ENCODE data around the gene KRI1. TPM values are rescaled to one million over a fixed set of nuclear protein-coding genes. Genes with fewer than 3 reads are reported as not detected.
"Not testable (repeated sequence)": the region's sequence is repeated elsewhere in the genome, so short reads cannot be mapped to it uniquely, and the experiment has no call there.

The KRI1 gene
- total and polyA plus RNA-seq, 5 donors from 2014 or later: 8.6 to 34.6 (median 12.0) TPM

DNA sequence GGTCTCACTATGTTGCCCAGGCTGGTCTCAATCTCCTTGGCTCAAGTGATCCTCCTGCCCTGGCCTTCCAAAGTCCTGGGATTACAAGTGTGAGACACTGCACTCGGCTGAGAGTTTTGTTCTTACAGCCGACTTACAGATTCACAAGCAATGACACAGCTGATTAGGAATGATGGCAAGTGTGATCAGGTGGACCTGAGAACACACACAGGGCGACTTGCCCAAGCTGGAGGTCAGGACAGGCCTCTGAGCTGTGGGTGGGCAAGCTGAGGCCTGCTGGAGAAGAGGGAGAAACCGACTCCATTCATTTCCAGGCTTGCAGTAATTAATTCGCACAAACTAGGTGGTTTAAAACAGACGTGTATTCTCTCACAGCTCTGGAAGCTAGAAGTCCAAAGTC is 30.2 kb downstream of the KRI1 start:
- Histone ChIP-seq H3K27ac (ENCODE audit: insufficient read depth, low read length, poor library complexity, severe bottlenecking) (no peak overlapping the region), H3K4me1 (ENCODE audit: control insufficient read depth, insufficient read depth, low read length, poor library complexity, severe bottlenecking) (no peaks in the 10 kb centered on the region), H3K9me3 (ENCODE audit: control insufficient read depth in 2 of 2, low read length in 2 of 2) (no peaks in the 10 kb centered on the region), H3K4me3 (ENCODE audit: low read depth, low read length) (no peak overlapping the region), H3K27me3 (ENCODE audit: control insufficient read depth, insufficient read depth, low read length) (peaks cover 10% of the 10 kb centered on the region), H3K36me3 (ENCODE audit: control insufficient read depth, insufficient read depth, low read length) (no peaks in the 10 kb centered on the region)
- peaks cover 0 to 2% (median 0%) of the 10 kb centered on the region in 7 donors for H3K9me3 Mint-ChIP-seq
- H3K27ac Mint-ChIP-seq: no peak overlapping the region
- H3K36me3 Mint-ChIP-seq: no peaks in the 10 kb centered on the region
- H3K27me3 Mint-ChIP-seq: peaks cover 32% of the 10 kb centered on the region
- DNase-seq (no peak), ATAC-seq (ENCODE audit: low read depth in 2 of 2) (no peak)
- no peak overlapping the region for H3K4me3 Mint-ChIP-seq
- no peaks in the 10 kb centered on the region for H3K4me1 Mint-ChIP-seq

DNA sequence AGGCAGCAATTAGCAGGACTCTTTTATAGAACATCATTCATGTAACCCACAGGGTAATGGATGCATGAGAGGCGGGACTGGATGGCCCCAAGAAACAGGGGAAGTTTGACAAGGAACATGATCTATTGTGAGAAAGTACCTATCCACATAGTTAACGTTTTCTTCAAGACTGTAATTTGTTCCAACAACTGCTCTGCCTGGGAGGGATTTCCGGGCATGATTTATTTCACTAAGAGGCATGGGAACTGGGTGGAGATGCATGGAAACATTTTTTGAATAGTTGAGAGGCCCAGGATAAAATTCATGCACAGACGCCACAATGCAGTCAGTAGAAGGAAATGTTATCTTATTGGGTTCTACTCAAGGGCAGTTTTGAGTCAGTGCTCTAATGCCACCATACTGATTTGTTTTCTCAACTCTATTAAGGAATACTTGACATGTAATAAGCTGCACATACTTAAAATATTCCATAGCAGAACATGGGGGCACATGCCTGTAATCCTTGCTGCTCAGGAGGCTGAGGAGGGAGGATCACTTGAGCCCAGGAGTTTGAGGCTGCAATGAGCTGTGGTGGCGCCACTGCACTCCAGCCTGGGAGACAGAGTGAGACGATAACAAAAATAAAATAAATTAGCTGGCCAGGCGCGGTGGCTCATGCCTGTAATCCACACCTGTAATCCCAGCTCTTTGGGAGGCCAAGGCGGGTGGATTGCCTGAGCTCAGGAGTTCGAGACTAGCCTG is 32.0 kb downstream of the KRI1 start:
- Mint-ChIP-seq H3K36me3 (no peaks in the 10 kb centered on the region), H3K27ac (peak overlapping the region in 2 of 3 donors; percentile 32 to 56), H3K27me3 (peaks cover 22% of the 10 kb centered on the region), H3K9me3 (peaks cover 0 to 4% (median 0%) of the 10 kb centered on the region in 7 donors), H3K4me1 (no peaks in the 10 kb centered on the region), H3K4me3 (peak overlapping the region in 1 of 4 donors; percentile 3)
- Histone ChIP-seq H3K4me3 (ENCODE audit: low read depth, low read length) (no peak overlapping the region), H3K36me3 (ENCODE audit: control insufficient read depth, insufficient read depth, low read length) (no peaks in the 10 kb centered on the region), H3K27ac (ENCODE audit: insufficient read depth, low read length, poor library complexity, severe bottlenecking) (no peak overlapping the region), H3K27me3 (ENCODE audit: control insufficient read depth, insufficient read depth, low read length) (peaks cover 10% of the 10 kb centered on the region), H3K4me1 (ENCODE audit: control insufficient read depth, insufficient read depth, low read length, poor library complexity, severe bottlenecking) (no peaks in the 10 kb centered on the region), H3K9me3 (ENCODE audit: control insufficient read depth in 2 of 2, low read length in 2 of 2) (no peaks in the 10 kb centered on the region)
- DNase-seq (no peak), ATAC-seq (ENCODE audit: low read depth in 2 of 2) (no peak)

DNA sequence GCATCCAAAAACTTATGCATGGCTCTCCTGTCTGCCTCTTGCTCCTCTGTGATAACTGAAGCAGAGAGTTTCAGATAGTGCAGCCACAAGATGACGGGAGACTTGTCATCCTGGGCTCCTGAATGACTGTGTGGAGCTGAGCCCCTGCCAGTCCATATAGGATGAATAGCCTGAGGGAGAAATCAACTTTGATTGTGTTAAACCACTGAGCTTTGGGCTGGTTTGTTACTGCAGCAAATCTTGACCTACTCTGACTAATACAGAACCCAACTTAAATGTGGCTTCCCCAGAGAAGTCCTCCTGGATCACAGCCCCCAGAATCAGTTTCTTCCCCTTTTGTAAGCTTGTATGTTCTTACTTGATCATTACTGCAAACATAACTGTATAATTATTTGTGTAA is 33.4 kb downstream of the KRI1 start:
- H3K27me3 ChIP-seq (ENCODE audit: control insufficient read depth, insufficient read depth, low read length): peaks cover 2% of the 10 kb centered on the region
- no peak overlapping the region for H3K27ac ChIP-seq (ENCODE audit: insufficient read depth, low read length, poor library complexity, severe bottlenecking)
- Mint-ChIP-seq H3K27me3 (peaks cover 10% of the 10 kb centered on the region), H3K4me3 (no peak overlapping the region), H3K36me3 (no peaks in the 10 kb centered on the region), H3K9me3 (peaks cover 0 to 4% (median 0%) of the 10 kb centered on the region in 7 donors), H3K4me1 (no peaks in the 10 kb centered on the region), H3K27ac (no peak overlapping the region)
- H3K4me3 ChIP-seq (ENCODE audit: low read depth, low read length): no peak overlapping the region
- no peaks in the 10 kb centered on the region for H3K4me1 ChIP-seq (ENCODE audit: control insufficient read depth, insufficient read depth, low read length, poor library complexity, severe bottlenecking)
- no peaks in the 10 kb centered on the region for H3K36me3 ChIP-seq (ENCODE audit: control insufficient read depth, insufficient read depth, low read length)
- H3K9me3 ChIP-seq (ENCODE audit: control insufficient read depth in 2 of 2, low read length in 2 of 2): no peaks in the 10 kb centered on the region
- DNase-seq (no peak), ATAC-seq (ENCODE audit: low read depth in 2 of 2) (no peak)

DNA sequence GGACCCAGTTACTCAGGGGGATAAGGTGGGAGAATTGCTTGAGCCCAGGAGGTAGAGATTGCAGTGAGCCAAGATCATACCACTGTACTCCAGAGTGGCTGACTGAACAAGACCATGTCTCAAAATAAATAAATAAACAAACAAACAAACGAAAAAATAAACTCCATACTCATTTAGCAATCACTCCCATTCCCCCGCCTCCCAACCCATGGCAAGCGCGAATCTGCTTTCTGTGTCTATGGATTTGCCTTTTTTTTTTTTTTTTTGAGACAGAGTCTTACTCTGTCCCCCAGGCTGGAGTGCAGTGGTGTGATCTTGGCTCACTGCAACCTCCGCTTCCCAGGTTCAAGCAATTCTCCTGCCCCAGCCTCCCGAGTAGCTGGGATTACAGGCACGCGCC is 38.9 kb downstream of the KRI1 start:
- H3K27me3 Mint-ChIP-seq: peaks cover 21% of the 10 kb centered on the region
- not testable (repeated sequence) for H3K4me3 ChIP-seq (ENCODE audit: low read depth, low read length); H3K27ac Mint-ChIP-seq; H3K36me3 Mint-ChIP-seq; H3K27ac ChIP-seq (ENCODE audit: insufficient read depth, low read length, poor library complexity, severe bottlenecking); H3K9me3 Mint-ChIP-seq; ATAC-seq (ENCODE audit: low read depth in 2 of 2); H3K4me3 Mint-ChIP-seq; H3K4me1 ChIP-seq (ENCODE audit: control insufficient read depth, insufficient read depth, low read length, poor library complexity, severe bottlenecking); H3K4me1 Mint-ChIP-seq; H3K27me3 ChIP-seq (ENCODE audit: control insufficient read depth, insufficient read depth, low read length); DNase-seq; H3K9me3 ChIP-seq (ENCODE audit: control insufficient read depth in 2 of 2, low read length in 2 of 2); H3K36me3 ChIP-seq (ENCODE audit: control insufficient read depth, insufficient read depth, low read length)

DNA sequence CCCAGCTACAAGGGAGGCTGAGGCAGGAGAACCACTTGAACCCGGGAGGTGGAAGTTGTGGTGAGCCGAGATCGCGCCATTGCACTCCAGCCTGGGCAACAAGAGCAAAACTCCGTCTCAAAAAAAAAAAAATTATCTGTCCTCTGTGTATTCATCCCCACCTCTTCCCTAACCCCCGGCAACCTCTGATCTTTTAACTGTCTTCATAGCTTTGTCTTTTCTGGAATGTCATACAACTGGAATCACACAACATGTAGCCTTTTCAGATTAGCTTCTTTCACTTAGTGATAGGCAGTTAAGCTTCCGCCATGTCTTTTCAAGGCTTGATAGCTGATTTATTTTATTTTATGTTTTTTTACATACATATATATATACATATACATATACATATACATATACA is 40.2 kb downstream of the KRI1 start:
- H3K4me1 Mint-ChIP-seq: no peaks in the 10 kb centered on the region
- DNase-seq (no peak), ATAC-seq (ENCODE audit: low read depth in 2 of 2) (no peak)
- no peaks in the 10 kb centered on the region for H3K36me3 ChIP-seq (ENCODE audit: control insufficient read depth, insufficient read depth, low read length)
- H3K4me3 ChIP-seq (ENCODE audit: low read depth, low read length): no peak overlapping the region
- no peaks in the 10 kb centered on the region for H3K27me3 ChIP-seq (ENCODE audit: control insufficient read depth, insufficient read depth, low read length)
- no peaks in the 10 kb centered on the region for H3K36me3 Mint-ChIP-seq
- H3K4me3 Mint-ChIP-seq: no peak overlapping the region
- H3K4me1 ChIP-seq (ENCODE audit: control insufficient read depth, insufficient read depth, low read length, poor library complexity, severe bottlenecking): no peaks in the 10 kb centered on the region
- no peak overlapping the region for H3K27ac Mint-ChIP-seq
- no peak overlapping the region for H3K27ac ChIP-seq (ENCODE audit: insufficient read depth, low read length, poor library complexity, severe bottlenecking)
- H3K27me3 Mint-ChIP-seq: peaks cover 22% of the 10 kb centered on the region
- peaks cover 0 to 3% (median 0%) of the 10 kb centered on the region in 7 donors for H3K9me3 Mint-ChIP-seq
- H3K9me3 ChIP-seq (ENCODE audit: control insufficient read depth in 2 of 2, low read length in 2 of 2): no peaks in the 10 kb centered on the region

DNA sequence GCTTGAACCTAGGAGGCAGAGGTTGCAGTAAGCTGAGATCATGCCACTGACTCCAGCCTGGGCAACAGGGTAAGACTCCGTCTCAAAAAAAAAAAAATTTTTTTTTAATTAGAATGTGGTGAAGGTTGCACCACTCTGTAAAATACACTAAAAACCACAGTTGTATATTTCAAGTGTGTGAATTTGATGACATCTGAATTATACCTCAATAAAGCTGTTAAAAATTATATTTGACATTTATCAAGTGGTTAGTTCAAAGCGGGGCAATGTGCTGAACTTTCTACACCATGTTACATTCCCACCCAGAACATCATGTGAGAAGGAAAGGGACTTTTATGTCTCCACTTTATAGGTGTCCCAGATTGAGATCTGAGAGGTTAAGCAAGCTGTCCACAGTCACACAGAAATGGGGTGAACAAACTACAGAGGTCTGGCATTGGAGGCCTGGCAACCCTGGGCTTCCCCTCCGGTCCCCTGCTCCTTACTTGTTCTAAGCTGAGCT is 42.6 kb downstream of the KRI1 start:
- H3K4me1 Mint-ChIP-seq: peaks cover under 1 to 13% (median 8%) of the 10 kb centered on the region in 4 donors
- H3K27me3 Mint-ChIP-seq: peaks cover 39% of the 10 kb centered on the region
- DNase-seq (no peak), ATAC-seq (ENCODE audit: low read depth in 2 of 2) (no peak)
- H3K27ac Mint-ChIP-seq: no peak overlapping the region
- H3K4me3 Mint-ChIP-seq: no peak overlapping the region
- H3K9me3 Mint-ChIP-seq: peaks cover 0 to 2% (median 0%) of the 10 kb centered on the region in 7 donors
- peaks cover under 1% of the 10 kb centered on the region for H3K36me3 Mint-ChIP-seq
- Histone ChIP-seq H3K4me1 (ENCODE audit: control insufficient read depth, insufficient read depth, low read length, poor library complexity, severe bottlenecking) (peaks cover 11% of the 10 kb centered on the region), H3K9me3 (ENCODE audit: control insufficient read depth in 2 of 2, low read length in 2 of 2) (no peaks in the 10 kb centered on the region), H3K4me3 (ENCODE audit: low read depth, low read length) (no peak overlapping the region), H3K27me3 (ENCODE audit: control insufficient read depth, insufficient read depth, low read length) (peaks cover 6% of the 10 kb centered on the region), H3K27ac (ENCODE audit: insufficient read depth, low read length, poor library complexity, severe bottlenecking) (no peak overlapping the region), H3K36me3 (ENCODE audit: control insufficient read depth, insufficient read depth, low read length) (no peaks in the 10 kb centered on the region)

DNA sequence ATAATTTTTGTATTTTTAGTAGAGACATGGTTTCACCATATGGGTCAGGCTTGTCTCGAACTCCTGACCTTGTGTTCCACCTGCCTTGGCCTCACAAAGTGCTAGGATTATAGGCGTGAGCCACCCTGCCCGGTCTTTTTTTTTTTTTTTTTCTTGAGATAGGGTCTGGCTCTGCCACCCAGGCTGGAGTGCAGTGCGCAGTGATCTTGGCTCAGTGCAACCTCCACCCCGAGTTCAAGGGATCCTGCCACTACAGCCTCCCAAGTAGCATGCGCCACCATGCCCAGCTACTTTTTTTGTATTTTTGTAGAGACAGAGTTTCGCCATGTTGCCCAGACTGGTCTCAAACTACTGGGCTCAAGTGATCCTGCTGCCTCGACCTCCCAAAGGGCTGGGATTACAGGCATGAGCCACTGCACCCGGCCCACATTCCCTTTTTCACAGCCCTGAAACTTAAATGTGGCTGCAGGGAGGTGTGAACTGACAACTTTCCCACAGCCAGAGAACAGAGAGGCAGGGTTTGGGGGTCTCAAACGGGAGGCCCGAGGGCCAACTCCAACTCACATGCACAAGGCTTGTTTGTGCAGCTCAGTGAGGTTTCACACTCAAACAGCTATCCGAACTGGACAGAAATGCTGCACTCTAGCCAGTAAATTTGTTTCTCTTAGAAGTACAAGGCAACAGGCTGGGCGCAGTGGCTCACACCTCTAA is 44.2 kb downstream of the KRI1 start:
- DNase-seq (no peak), ATAC-seq (ENCODE audit: low read depth in 2 of 2) (no peak)
- Histone ChIP-seq H3K4me1 (ENCODE audit: control insufficient read depth, insufficient read depth, low read length, poor library complexity, severe bottlenecking) (peaks cover 25% of the 10 kb centered on the region), H3K36me3 (ENCODE audit: control insufficient read depth, insufficient read depth, low read length) (no peaks in the 10 kb centered on the region), H3K4me3 (ENCODE audit: low read depth, low read length) (no peak overlapping the region), H3K27ac (ENCODE audit: insufficient read depth, low read length, poor library complexity, severe bottlenecking) (no peak overlapping the region), H3K27me3 (ENCODE audit: control insufficient read depth, insufficient read depth, low read length) (peaks cover 8% of the 10 kb centered on the region), H3K9me3 (ENCODE audit: control insufficient read depth in 2 of 2, low read length in 2 of 2) (no peaks in the 10 kb centered on the region)
- Mint-ChIP-seq H3K27ac (no peak overlapping the region), H3K27me3 (peaks cover 48% of the 10 kb centered on the region), H3K36me3 (peaks cover 3% of the 10 kb centered on the region), H3K4me1 (peaks cover 3 to 20% (median 12%) of the 10 kb centered on the region in 4 donors), H3K4me3 (no peak overlapping the region), H3K9me3 (peaks cover 0 to 2% (median 0%) of the 10 kb centered on the region in 7 donors)

Data from CD4-positive, CD25-positive, alpha-beta regulatory T cell (primary cell).